Mucosa of descending colon (tissue), 3 donors: Measurements from ENCODE around the gene ANO1. TPM values are rescaled to one million over a fixed set of nuclear protein-coding genes. Genes with fewer than 3 reads are reported as not detected.

ENCODE experiments used
- ATAC-seq: fragments of 200-7000 bp; cut with Tn5 transposase; one replicate; pipeline ENCODE4 v1.9.1; 2020; ENCODE audit warnings: mild to moderate bottlenecking, moderate library complexity
- DNase-seq, 3 donors: peaks; one replicate each; pipeline ENCODE4 v3.0.0-alpha.2; 2020
- H3K36me3 ChIP-seq: fragments of 200-600 bp; one replicate; pipeline ENCODE4 v1.8.0; 2021; ENCODE audit warnings: low read depth, mild to moderate bottlenecking
- H3K4me1 ChIP-seq: fragments of 200-600 bp; one replicate; pipeline ENCODE4 v1.8.0; 2021; ENCODE audit warnings: low read depth, mild to moderate bottlenecking
- H3K4me3 ChIP-seq: fragments of 200-600 bp; one replicate; pipeline ENCODE4 v1.8.0; 2021; ENCODE audit warnings: mild to moderate bottlenecking
- H3K9me3 ChIP-seq: fragments of 200-600 bp; one replicate; pipeline ENCODE4 v1.8.0; 2021; ENCODE audit warnings: mild to moderate bottlenecking
- intact Hi-C, 2 donors: fragments of 100-400 bp; cut with DNase I in 1 of 2; cut with micrococcal nuclease in 1 of 2; formaldehyde crosslinking; loops; one replicate each; pipeline versions ENCODE4 v1.11.0 to v1.11.1; 2022; cut with DNase I, micrococcal nuclease
- total RNA-seq, 3 donors: library from RNA; stranded (reverse); fragmentation: NEBNext Ultra II Directional in 2 of 3; extraction: Animal tissue kit (Norgen Biotek cat#: 25700) in 2 of 3; gene quantifications; one replicate each; pipeline versions ENCODE4 v1.2.1 to v1.2.4, GENCODE V29; 2021 to 2023
- TF ChIP-seq, protein P1 (sequence below): fragments of 200-600 bp; IDR thresholded peaks from one replicate; pipeline ENCODE4 v1.8.0; 2022; ENCODE audit warnings: antibody characterized with exemption, mild to moderate bottlenecking
- donor health status: DM: no; HTN: no; CAD: no; lungs with moderate emphysema.
- donor health status: DM: no; HTN: no; CAD: no.
- donor health status: DM: no; HTN: yes; CAD: no.

Gene ANO1
- total RNA-seq, 3 donors from 2014 or later = 10.7 to 26.6 (median 11.8) TPM

DNA sequence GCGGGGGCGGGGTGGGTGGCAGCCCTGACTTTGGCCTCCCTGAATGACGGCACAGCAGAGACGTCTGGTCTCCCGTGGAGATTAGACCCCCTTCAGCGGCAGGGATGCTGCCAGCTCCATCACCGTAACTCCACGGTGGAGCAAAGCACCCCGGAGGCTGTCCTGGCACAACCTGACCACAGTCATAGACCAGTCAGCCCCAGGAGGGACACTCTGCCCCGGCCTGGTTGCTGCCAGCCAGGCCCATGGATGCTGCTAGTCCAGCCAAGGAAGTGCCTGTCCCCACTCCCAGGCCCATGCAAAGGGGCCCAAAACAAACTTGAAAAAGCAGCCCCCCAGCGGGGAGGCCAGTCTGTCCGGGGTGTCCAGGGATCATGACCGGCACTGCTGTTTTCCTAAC, 11.5 kb upstream of the ANO1 start:
- no peak for ATAC-seq
- H3K4me1 ChIP-seq = no peaks in the 10 kb centered on the region
- intact Hi-C loops = no loop called here
- no peak for DNase-seq
- TF ChIP-seq, protein P1, sequence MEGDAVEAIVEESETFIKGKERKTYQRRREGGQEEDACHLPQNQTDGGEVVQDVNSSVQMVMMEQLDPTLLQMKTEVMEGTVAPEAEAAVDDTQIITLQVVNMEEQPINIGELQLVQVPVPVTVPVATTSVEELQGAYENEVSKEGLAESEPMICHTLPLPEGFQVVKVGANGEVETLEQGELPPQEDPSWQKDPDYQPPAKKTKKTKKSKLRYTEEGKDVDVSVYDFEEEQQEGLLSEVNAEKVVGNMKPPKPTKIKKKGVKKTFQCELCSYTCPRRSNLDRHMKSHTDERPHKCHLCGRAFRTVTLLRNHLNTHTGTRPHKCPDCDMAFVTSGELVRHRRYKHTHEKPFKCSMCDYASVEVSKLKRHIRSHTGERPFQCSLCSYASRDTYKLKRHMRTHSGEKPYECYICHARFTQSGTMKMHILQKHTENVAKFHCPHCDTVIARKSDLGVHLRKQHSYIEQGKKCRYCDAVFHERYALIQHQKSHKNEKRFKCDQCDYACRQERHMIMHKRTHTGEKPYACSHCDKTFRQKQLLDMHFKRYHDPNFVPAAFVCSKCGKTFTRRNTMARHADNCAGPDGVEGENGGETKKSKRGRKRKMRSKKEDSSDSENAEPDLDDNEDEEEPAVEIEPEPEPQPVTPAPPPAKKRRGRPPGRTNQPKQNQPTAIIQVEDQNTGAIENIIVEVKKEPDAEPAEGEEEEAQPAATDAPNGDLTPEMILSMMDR = no peak
- H3K36me3 ChIP-seq = no peaks in the 10 kb centered on the region
- H3K9me3 ChIP-seq = no peaks in the 10 kb centered on the region
- no peak overlapping the region for H3K4me3 ChIP-seq

DNA sequence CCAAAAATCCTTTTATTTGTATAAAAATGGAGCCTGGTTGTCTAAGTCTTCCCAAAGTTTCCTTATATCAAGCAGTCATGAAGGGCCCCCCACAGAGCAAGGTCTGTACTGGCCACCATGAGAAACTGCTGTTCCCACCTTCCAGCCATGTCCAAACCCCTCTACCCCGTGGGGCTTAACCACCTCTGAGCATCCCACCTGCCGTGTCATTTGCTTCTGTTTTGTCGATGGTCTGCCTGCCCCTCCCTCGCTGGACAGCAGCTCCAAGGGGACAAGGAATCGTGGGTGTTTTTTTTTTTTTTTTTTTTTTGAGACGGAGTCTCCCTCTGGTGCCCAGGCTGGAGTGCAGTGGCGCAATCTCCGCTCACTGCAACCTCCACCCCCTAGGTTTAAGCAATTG, 11.1 kb upstream of the ANO1 start:
- DNase-seq = no peak

DNA sequence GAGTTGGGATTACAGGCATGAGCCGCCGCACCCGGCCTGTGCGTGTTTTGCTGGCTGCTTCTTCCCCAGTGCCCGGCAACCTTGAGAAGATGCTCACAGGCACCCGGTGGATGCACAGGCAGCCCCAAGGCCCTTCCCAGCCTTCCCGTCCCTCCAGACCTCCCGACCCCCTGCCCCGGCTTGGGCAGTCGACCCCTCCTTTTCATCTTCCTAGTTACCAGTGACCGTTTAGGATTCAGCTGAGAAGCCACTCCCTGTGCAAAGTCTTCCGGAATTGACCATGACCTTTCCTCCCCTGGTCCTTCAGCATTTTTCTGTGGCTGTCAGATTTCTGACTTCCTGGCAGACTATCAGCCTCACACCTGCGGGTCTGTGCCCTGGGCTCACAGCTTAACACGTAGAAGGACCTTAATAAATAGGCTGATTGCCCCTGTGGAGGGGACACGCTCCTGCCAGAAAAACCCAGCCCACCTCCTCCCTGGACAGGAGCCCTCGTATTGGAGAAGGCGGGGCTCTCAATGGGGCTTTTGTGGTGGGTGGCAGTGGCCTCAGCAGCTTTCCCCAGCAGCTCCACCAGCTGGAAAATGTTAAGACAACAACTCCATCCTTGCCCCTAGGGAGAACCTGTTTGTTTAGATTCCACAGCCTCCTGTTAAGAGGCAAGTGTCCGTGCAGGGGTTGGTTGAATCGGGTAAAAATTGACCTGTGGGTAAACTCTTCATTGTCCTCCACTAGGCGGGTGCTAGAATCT, 10.4 kb upstream of the ANO1 start:
- intact Hi-C loops = no loop called here
- TF ChIP-seq, protein P1 = no peak
- DNase-seq (no peak), ATAC-seq (no peak)
- no peaks in the 10 kb centered on the region for H3K9me3 ChIP-seq
- no peaks in the 10 kb centered on the region for H3K4me1 ChIP-seq
- H3K36me3 ChIP-seq = no peaks in the 10 kb centered on the region
- no peak overlapping the region for H3K4me3 ChIP-seq

More for the DNA sequence above, 11.1 kb upstream of the ANO1 start:
- no peaks in the 10 kb centered on the region for H3K36me3 ChIP-seq
- H3K4me1 ChIP-seq = no peaks in the 10 kb centered on the region
- no peak overlapping the region for H3K4me3 ChIP-seq
- intact Hi-C loops = no loop called here
- no peaks in the 10 kb centered on the region for H3K9me3 ChIP-seq
- TF ChIP-seq, protein P1 = no peak
- no peak for ATAC-seq

DNA sequence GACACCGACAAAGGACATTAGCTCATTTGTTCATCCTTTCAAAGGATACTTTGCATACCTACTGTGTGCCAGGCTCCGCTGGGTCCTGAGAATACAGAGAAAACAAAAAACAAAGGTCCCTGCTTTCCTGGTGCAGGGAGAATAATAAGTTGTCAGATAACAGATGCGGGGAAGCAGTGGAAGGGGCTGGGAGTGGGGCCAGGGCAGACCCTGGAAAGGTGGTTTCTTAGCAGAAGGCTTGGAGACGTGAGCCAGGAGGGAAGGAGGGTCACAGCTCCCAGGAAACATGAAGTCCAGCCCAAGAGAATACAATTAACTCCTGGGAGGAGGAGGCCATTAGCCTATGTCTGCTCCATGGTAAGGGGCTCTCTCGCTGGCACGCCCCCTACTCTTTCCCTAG, 9.8 kb upstream of the ANO1 start:
- no peak for ATAC-seq
- no peak for DNase-seq
- H3K4me1 ChIP-seq = no peaks in the 10 kb centered on the region
- TF ChIP-seq, protein P1 = no peak
- intact Hi-C loops = no loop called here
- no peak overlapping the region for H3K4me3 ChIP-seq
- no peaks in the 10 kb centered on the region for H3K9me3 ChIP-seq
- no peaks in the 10 kb centered on the region for H3K36me3 ChIP-seq

DNA sequence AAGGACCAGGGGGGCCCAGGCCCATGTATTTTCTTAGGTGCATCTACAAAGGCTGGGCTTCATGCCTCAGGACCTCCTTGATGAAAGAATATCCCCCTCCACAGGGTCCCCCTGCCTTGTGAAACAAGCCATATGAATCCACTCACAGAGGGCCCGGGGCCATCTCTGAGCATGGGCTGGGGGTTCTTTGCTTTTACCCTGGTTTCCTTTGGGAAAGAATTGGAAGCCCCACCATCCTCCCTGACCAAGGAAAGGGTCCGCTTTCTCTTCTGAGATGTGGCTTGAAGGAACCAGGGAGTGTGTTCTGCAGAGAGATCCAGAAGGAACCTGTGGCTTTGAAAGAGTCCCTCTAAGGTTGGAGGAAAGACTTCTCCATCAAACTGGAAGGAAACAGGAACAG, 9.2 kb upstream of the ANO1 start:
- H3K36me3 ChIP-seq = no peaks in the 10 kb centered on the region
- ATAC-seq (no peak), DNase-seq (no peak)
- no peaks in the 10 kb centered on the region for H3K9me3 ChIP-seq
- TF ChIP-seq, protein P1 = no peak
- H3K4me3 ChIP-seq = no peak overlapping the region
- H3K4me1 ChIP-seq = no peaks in the 10 kb centered on the region
- intact Hi-C loops = no loop called here

DNA sequence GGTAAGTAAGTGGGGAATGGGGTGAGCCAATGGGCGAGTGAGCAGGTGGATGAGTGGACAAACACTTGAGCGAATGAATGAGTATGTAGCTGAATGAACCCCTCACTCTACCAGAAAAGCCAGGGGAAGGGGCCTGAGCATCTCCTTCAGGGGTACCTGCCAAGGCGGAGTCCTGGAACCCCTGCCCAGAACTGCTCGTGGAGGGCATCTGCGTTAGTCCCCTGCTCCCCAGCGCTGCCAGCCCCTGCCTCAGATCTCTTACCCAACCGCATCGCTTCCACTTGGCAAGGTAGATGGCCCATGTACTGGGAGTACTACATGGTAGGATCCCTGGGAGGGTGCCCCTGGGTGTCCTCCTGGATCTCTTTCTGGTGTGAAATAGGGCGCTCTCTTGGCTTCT, 7.4 kb upstream of the ANO1 start:
- intact Hi-C loops = no loop called here
- TF ChIP-seq, protein P1 = no peak
- Histone ChIP-seq H3K4me3 (no peak overlapping the region), H3K36me3 (no peaks in the 10 kb centered on the region), H3K4me1 (no peaks in the 10 kb centered on the region), H3K9me3 (no peaks in the 10 kb centered on the region)
- no peak for DNase-seq
- no peak for ATAC-seq
